GM03348 (cell line): ENCODE data around the gene CCNB3.

Experiments used
- DNase-seq: peaks from one replicate; pipeline ENCODE4 v3.0.0; 2012; ENCODE audit warnings: low spot score

The CCNB3 gene

GRCh38 chrX:50343917-50344316 lies 139.4 kb downstream of the CCNB3 start:
- DNase-seq = no peak

GRCh38 chrX:50372966-50373365 lies 168.4 kb downstream of the CCNB3 start:
- no peak for DNase-seq

- no peak for DNase-seq
These were observed 171.1 kb downstream of the CCNB3 start for GRCh38 chrX:50375481-50376267.

GRCh38 chrX:50381729-50382415 lies 177.3 kb downstream of the CCNB3 start:
- DNase-seq = no peak

- no peak for DNase-seq
These were observed 182.0 kb downstream of the CCNB3 start for GRCh38 chrX:50386520-50386919.

GRCh38 chrX:50393902-50394301 lies 189.3 kb downstream of the CCNB3 start:
- DNase-seq = no peak
